Mesodermal cell (in vitro differentiated cells): ENCODE measurements around the gene MYO3B.

Experiments used
- H3K27ac ChIP-seq: 2 replicates; pipeline ENCODE4 v1.7.0; 2013; ENCODE audit warnings: mild to moderate bottlenecking, low read depth, low read length, moderate library complexity; ENCODE audit not compliant: severe bottlenecking
- H3K36me3 ChIP-seq: 2 replicates; pipeline ENCODE4 v1.7.1; 2013; ENCODE audit warnings: mild to moderate bottlenecking, low read length, moderate library complexity; ENCODE audit not compliant: control insufficient read depth, insufficient read depth
- H3K4me1 ChIP-seq: one replicate; pipeline ENCODE4 v1.7.1; 2013; ENCODE audit warnings: mild to moderate bottlenecking, low read length; ENCODE audit not compliant: insufficient read depth, control insufficient read depth, poor library complexity, severe bottlenecking
- H3K4me3 ChIP-seq: 2 replicates; pipeline ENCODE4 v1.7.0; 2013; ENCODE audit warnings: low read length, control low read depth, mild to moderate bottlenecking; ENCODE audit not compliant: insufficient read depth, poor library complexity, severe bottlenecking; ENCODE audit errors: extremely low read depth
- H3K9me3 ChIP-seq: 2 replicates; pipeline ENCODE4 v1.7.1; 2013; ENCODE audit warnings: mild to moderate bottlenecking, low read length, moderate library complexity; ENCODE audit not compliant: control insufficient read depth
- WGBS, 2 experiments: methylation state at CpG; one replicate each; pipeline ENCODE4 v1.1.5; 2013; ENCODE audit warnings: missing lambda C conversion rate in 2 of 2; ENCODE audit not compliant: insufficient coverage in 2 of 2; 5-methylcytosine and 5-hydroxymethylcytosine counted together

Gene MYO3B

DNA sequence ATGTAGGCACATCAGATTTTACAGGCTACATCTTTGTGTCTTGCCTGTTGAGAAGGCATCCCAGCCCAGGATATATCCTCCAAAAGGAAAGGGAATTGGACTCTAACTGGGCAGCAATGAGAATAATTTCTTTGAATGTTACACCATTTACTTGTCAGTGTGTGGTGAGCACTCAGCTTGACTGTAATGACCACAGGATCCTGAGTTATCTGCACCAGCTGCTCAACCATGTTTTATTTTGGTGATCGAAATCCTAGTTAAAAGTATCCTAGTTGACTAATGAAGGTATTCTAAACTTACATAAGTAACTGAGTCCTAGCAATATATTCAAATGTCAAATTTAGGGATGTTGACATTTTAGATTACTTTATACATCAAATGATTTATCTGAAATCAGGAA lies 123.0 kb downstream of the MYO3B start:
- no peak overlapping the region for H3K4me3 ChIP-seq
- no peaks in the 10 kb centered on the region for H3K9me3 ChIP-seq
- no CpG with 5 or more reads among the region's 1 CpG for WGBS, 2 experiments
- H3K36me3 ChIP-seq, result no peaks in the 10 kb centered on the region
- no peak overlapping the region for H3K27ac ChIP-seq
- no peaks in the 10 kb centered on the region for H3K4me1 ChIP-seq

DNA sequence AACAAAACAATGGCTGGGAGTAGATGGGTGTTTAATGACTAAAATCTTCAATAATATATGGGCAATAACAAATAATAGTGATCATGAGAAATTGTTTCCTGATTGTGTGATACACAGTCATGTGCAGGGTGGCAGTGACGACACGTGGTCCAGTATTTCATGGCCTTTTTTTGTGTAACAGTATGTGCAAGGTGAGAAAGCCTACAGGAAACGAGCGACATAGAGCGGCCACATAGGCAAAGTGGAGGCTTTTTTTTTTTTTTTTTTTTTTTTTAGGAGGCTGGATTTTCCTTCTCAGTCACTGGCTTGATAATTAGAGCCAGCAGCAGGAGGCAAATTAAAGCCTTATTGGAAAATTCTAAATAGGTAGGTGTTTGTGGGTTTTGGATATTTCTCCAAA lies 123.7 kb downstream of the MYO3B start:
- no peak overlapping the region for H3K27ac ChIP-seq
- H3K9me3 ChIP-seq, result no peaks in the 10 kb centered on the region
- H3K4me1 ChIP-seq, result no peaks in the 10 kb centered on the region
- H3K4me3 ChIP-seq, result no peak overlapping the region
- 86 to 88% methylated on average over 2 to 5 of the region's 5 CpGs for WGBS, 2 experiments
- H3K36me3 ChIP-seq, result no peaks in the 10 kb centered on the region

DNA sequence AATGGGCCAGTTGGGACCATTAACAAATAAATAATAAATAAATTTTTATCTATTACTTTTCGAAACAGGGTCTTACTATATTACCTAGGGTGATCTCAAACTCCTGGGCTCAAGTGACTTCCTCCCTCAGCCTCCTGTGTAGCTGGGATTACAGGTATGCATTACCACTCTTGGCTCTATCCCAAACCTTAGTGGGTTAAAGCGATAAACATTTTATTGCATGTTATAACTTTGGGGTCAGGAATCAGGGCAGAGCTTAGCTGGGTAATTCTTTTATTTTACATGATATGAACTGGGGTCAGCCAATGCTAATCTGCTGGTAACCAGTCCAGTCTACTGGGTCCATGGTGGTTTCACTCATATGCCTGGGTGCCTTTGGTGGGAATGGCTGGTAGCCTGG lies 127.8 kb downstream of the MYO3B start:
- H3K4me1 ChIP-seq, result no peaks in the 10 kb centered on the region
- WGBS, 2 experiments, result no CpG with 5 or more reads among the region's 2 CpGs
- no peak overlapping the region for H3K4me3 ChIP-seq
- no peaks in the 10 kb centered on the region for H3K9me3 ChIP-seq
- no peaks in the 10 kb centered on the region for H3K36me3 ChIP-seq
- no peak overlapping the region for H3K27ac ChIP-seq

DNA sequence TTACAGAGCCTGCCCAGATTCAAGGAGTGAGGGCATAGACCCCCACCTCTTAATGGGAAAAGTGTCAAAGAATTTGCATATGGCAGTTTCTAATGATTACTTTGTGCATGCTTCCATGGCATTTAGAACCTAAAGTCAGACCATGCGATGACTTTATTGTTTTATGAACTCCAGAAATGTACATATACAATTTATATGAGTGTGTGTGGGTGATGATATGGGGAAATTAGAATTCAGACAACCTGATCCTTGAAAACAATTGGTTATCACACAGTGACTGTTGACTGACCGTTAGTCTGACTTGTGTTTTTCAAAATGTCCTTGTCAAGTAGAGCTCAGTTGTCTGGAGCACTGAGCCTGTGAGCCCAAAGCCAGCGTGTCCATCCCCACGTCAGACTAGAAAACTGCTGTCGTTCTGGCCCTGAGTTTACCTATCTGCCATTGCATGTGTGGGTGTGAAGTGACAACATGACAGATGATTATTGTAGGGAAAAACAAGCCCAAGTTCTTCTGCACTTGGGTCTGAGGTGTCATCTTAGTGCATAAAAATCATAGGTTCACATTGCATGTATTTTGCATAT lies 128.4 kb downstream of the MYO3B start:
- 86 to 90% methylated on average over 4 of the region's 5 CpGs for WGBS, 2 experiments
- no peak overlapping the region for H3K27ac ChIP-seq
- H3K4me1 ChIP-seq, result no peaks in the 10 kb centered on the region
- no peak overlapping the region for H3K4me3 ChIP-seq
- H3K36me3 ChIP-seq, result no peaks in the 10 kb centered on the region
- H3K9me3 ChIP-seq, result no peaks in the 10 kb centered on the region

DNA sequence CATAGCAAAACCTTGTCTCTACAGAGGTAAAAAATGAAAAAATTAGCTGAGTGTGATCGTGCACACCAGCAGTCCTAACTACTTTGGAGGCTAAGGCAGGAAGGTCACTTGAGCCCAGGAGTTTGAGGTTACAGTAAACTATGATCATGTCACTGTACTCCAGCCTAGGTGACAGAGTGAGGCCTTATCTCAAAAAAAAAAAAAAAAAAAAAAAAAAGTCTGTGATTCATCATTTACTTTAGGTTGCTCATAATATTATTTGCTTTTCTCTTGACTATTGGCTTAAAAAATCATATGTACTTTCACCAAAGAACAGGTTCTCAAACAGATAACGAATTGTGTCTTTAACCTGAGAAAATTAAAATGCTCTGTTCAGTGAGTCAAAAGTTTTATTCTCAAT lies 129.1 kb downstream of the MYO3B start:
- peaks cover 3% of the 10 kb centered on the region for H3K4me1 ChIP-seq
- no peak overlapping the region for H3K27ac ChIP-seq
- 83 to 100% methylated on average over 1 of the region's 2 CpGs for WGBS, 2 experiments
- H3K4me3 ChIP-seq, result no peak overlapping the region
- H3K36me3 ChIP-seq, result no peaks in the 10 kb centered on the region
- H3K9me3 ChIP-seq, result no peaks in the 10 kb centered on the region

DNA sequence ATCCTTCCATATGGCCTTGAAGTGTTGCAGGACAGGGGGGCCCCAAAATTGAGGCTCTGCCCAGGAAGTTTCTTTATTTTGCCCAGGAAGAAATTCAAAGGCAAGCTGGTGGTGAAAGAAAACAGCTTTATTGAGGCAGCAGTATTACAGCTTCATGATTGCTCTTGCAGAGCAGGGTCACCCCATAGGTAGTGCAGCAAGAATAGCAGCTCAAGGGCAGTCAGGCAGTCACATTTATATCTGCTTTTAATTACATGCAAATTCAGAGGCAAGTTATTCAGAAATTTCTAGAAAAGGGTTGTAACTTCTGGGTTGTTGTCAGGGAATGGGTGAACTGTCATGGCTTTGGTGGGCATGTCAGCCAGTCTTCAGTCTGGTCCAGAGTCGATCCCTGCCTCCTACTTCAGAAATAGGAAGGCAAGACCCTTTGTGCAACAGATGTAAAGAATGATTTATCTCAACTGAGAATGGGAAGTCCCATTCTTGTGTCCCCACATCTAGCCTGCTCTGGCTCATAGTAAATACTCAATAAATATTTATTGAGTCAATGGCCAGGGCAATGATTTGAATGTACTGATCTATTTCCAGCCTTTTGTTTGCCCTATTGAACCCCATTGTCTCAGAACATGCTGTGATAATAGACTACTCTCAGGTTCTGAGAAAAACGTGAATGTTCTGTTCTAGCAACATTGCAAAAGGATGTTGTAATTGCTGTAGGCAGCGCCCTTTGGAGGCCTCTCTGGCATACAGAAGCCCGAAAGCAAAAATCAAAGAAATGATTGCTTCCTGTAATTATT lies 129.8 kb downstream of the MYO3B start:
- H3K27ac ChIP-seq, result peak overlapping the region; percentile 37
- WGBS, 2 experiments, result 75 to 89% methylated on average over 2 to 3 of the region's 4 CpGs
- H3K4me1 ChIP-seq, result peaks cover 10% of the 10 kb centered on the region

DNA sequence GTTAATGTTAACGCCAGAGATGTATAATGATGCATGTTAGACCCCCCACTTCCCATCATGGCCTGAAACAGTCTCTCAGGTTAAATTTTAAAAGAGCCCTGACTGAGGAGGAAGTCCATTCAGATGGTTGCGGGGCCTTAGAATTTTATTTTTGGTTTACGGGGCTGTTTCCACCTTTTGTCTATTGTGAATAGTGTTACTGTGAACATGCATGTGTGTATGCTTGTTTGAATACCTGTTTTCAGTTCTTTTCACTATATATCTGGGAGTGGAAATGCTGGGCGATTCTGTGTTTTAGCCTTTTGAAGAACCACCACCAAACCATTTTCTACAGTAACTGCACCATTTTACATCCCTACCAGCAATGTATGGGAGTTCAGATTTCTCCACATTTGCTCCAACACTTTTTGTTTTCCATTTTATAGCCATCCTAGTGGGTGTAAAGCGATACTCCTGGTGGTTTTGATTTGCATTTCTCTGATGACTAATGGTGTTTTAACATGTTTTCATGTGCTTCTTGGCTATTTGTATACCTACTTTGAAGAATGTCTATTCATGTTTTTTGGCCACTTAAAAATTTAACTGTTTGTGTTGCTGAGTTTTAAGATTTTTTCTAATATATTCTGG lies 133.0 kb downstream of the MYO3B start:
- no peak overlapping the region for H3K27ac ChIP-seq
- 43% methylated on average over 2 of the region's 5 CpGs; no CpG with 5 or more reads in 1 of the 2 experiments for WGBS, 2 experiments

More for the DNA sequence above, 129.8 kb downstream of the MYO3B start:
- Histone ChIP-seq H3K9me3 (no peaks in the 10 kb centered on the region), H3K36me3 (no peaks in the 10 kb centered on the region), H3K4me3 (no peak overlapping the region)

DNA sequence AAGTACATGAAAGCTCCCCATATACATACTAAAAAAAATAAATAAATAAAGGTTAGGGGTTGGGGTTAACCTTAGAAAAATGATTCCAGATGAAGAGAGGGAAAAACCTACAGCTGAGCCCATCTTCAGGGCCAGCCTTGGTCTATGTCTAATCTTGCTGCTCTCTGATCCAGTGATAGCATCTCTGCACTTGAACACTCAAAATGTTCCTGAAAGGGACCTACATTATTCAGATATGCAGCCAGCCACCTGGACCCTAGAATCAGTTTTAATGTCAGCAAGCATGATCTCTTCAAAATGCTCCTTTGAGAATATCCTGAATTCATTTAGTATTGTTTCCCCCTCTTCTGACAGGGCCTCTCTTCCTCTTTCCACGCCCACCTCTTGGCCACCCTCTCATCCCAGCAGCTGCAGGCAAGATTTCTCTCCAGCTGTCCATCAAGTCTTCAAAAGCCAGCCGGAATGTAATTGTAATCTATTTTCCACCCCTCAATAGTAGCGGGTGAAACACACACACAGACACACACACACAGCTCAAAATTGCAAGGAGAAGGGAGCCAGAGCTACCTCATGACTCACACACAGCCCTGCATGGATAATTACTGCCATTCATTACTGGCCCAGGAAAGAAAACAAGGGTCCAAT lies 135.5 kb downstream of the MYO3B start:
- Histone ChIP-seq H3K9me3 (no peaks in the 10 kb centered on the region), H3K36me3 (no peaks in the 10 kb centered on the region), H3K4me3 (no peak overlapping the region), H3K27ac (peak overlapping the region; percentile 79), H3K4me1 (peaks cover 38% of the 10 kb centered on the region)
- WGBS, 2 experiments, result 78 to 100% methylated on average over 1 of the region's 3 CpGs

More for the DNA sequence above, 133.0 kb downstream of the MYO3B start:
- H3K36me3 ChIP-seq, result no peaks in the 10 kb centered on the region
- peaks cover 38% of the 10 kb centered on the region for H3K4me1 ChIP-seq
- no peak overlapping the region for H3K4me3 ChIP-seq
- H3K9me3 ChIP-seq, result no peaks in the 10 kb centered on the region

DNA sequence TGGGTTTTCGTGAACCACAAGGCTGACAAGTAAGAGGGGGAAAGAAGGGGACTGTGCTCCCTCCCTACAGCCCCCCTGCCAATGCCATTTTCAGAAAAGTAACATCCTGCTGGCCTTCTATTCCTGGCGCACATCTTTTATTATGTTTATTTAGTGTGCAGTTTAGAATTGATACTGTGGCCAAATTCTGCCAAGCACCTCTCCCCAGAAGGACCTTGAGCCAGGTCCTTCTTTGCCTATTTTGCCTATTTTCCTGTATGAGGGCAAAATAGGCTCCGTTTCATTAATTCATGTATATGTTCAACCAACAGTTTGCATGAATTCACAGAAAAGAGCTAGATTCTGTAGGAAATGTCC lies 136.0 kb downstream of the MYO3B start:
- H3K36me3 ChIP-seq, result no peaks in the 10 kb centered on the region
- peaks cover 38% of the 10 kb centered on the region for H3K4me1 ChIP-seq
- no peak overlapping the region for H3K4me3 ChIP-seq
- H3K27ac ChIP-seq, result peak overlapping the region; percentile 79
- WGBS, 2 experiments, result 80% methylated on average over 1 of the region's 3 CpGs; no CpG with 5 or more reads in 1 of the 2 experiments
- peaks cover under 1% of the 10 kb centered on the region for H3K9me3 ChIP-seq

DNA sequence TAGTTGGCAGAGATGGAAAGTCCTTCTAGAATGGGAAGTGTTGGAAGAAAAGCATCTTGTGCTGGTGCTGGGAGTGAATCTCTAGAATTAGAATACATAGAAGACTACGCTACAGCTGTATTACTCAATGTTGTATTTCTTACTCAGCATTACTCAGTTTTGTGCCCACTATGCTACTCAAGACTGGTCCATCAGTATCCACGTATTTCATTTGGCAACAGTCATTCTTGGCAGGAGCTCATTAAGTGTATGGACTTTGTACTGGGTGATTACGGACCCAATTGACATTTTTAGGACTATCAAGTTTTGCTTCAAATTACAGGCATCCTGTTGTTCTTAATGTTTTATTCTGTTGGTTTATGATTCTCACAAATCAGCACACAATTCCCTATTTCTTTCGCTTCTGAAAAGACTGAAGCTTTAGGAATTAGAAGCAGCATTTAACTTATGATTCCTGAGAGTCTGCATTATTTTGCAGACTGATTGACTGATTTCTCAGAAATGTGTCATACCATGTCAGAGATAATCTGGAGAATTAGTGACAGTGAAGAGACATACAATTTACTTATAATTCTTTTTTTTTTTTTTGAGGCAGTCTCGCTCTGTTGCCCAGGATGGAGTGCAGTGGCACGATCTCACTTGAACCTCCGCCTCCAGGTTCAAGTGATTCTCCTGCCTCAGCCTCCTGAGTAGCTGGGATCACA lies 136.9 kb downstream of the MYO3B start:
- Histone ChIP-seq H3K27ac (no peak overlapping the region), H3K9me3 (peaks cover 4% of the 10 kb centered on the region), H3K4me3 (no peak overlapping the region), H3K36me3 (no peaks in the 10 kb centered on the region), H3K4me1 (peaks cover 38% of the 10 kb centered on the region)
- WGBS, 2 experiments, result 100% methylated on average over 2 of the region's 7 CpGs
